HG02981 (cell line): Measurements from ENCODE around the gene MAGED1.
A peak's percentile ranks its signal among the peaks of the same experiment; 100 is the strongest.
"Not testable (repeated sequence)": the region's sequence is repeated elsewhere in the genome, so short reads cannot be mapped to it uniquely, and the experiment has no call there.

ENCODE experiments used
- ATAC-seq: cut with Tn5 transposase; IDR thresholded peaks from one replicate; pipeline ENCODE4 v1.9.1; 2021; ENCODE audit warnings: mild to moderate bottlenecking, moderate library complexity; ENCODE audit not compliant: unreplicated experiment

Gene MAGED1

DNA sequence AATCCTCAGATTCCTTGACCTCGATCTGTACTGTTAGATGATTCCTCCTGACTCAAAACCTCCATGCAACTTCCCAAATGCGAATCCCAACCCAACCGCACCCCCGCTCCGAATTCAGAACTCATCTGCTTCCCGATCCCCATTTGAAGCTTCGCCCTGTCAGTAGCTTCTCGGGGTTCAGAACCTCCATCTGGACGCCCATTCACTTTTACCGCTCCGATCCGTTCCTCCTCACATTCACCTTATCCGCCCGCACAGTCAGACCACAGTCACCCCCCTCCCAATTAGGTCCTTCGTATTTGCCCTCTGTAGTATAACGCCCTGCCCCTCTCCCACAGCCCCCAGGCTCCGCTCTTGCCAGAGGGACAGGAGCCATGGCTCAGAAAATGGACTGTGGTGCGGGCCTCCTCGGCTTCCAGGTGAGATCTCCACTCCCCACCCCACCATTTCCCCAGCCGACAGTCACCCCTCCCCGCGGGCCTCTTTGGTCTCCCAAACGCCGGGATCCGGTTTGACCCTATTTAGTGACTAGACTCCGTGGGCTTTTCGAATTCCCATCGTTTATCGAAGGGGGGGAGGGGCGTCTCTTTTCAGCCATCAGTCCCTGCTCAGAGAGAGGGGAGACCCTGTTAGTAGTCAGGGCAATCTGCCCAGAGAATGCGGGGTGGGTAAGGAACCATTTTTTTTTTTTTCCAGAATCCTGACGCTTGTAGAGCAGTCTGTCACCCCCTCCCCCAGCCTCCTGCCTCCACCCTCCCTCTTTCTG, 691 bp downstream of the MAGED1 start:
- ATAC-seq, result no peak

DNA sequence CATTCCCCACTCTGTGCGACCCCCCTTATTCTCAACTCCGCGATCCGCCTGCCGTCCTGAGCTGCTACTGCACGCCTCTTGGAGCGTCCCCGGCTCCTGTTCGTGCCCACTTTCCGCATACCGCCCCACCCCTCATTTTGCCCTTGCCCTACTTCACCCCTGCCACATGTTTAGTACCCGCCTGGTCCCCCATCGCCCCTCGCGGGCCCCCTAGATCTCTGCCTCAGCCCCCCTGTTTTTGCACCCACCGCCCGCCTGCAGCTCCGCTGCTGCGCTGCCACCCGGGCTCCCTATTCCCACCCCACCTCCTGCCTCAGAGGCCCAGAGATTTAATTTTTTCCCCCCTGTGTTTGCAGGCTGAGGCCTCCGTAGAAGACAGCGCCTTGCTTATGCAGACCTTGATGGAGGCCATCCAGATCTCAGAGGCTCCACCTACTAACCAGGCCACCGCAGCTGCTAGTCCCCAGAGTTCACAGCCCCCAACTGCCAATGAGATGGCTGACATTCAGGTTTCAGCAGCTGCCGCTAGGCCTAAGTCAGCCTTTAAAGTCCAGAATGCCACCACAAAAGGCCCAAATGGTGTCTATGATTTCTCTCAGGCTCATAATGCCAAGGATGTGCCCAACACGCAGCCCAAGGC, 1.4 kb downstream of the MAGED1 start:
- peak; percentile 56 for ATAC-seq

DNA sequence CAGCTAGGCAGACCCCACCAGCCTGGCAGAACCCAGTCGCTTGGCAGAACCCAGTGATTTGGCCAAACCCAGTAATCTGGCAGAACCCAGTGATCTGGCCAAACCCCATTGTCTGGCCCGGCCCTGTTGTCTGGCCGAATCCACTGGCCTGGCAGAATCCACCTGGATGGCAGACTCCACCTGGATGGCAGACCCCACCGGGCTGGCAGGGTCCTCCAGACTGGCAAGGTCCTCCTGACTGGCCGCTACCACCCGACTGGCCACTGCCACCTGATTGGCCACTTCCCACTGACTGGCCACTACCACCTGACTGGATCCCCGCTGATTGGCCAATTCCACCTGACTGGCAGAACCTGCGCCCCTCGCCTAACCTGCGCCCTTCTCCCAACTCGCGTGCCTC, 3.2 kb downstream of the MAGED1 start:
- no peak for ATAC-seq

DNA sequence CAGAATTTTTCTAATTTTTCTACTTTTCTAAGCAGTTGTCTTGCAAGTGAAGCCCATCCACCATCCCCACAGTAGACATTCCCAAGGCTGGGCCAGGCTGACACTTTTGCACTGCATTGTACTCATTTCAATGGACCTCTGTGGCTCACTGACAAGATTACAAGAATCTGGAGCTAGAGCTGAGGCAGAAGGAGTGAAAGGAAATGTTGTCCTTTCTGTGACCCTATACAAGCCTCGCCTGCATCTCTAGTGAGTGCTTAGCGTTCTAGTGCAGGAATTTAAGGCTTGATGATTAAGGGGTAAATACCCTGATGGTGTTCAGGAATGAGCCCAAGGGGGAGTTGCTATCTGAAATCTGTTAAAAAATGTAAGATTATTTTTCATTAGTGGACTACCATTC, 6.3 kb downstream of the MAGED1 start:
- ATAC-seq, result no peak

DNA sequence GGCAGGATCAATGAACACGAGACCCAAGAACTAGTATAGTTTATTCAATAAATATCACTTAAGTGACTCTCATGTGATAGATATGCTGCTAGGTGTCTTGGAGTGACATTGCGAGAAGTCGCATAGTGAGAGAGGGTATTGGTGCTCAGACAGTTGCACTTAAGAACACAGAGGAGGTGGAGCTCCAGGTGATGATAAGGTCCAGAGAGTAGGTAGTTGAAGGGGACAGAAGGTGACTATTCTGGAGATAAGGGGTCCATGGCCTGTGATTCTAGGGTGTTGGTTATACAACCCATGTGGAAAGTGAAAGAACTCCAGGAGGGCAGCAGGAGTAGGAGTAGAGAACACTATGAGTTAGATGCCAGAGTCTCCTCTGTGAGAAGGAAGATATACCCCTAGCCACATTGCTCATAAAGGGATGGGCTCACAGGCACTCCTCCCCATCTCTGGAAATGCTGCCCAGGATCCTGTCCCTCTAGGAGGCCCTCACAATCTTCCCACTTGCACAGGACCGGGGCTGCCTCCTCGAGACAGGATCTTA, 9.2 kb downstream of the MAGED1 start:
- no peak for ATAC-seq

DNA sequence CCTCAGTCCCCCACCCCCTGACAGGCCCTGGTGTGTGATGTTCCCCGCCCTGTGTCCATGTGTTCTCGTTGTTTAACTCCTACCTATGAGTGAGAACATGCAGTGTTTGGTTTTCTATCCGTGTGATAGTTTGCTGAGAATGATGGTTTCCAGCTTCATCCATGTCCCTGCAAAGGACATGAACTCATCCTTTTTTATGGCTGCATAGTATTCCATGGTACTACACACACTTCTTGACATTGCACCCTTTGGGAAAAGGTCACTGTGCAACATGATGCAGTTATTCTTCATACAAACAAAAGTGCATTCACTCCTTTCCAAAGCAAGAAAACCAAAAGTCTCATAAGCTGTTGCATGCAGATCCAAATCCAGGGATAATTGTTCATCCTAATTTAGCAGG, 11.7 kb downstream of the MAGED1 start:
- ATAC-seq, result not testable (repeated sequence)

DNA sequence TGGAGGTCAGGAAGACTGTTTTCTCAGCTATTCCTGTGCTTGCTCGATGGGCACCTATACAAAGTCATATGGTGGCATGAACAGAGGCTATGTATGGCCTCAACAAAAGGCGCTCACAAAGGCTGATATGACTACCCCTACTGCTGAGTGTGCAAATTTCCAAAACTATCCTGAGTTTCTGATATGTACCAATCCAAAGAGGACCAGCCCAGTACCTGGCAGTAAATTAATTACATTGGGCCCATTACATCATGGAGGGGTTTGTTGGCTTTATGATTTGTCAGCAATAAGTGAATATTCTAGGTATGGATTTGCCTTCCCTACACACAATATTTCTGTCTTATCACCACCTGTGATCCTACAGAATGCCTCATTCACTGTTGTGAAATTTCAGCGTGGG, 12.3 kb downstream of the MAGED1 start:
- no peak for ATAC-seq

DNA sequence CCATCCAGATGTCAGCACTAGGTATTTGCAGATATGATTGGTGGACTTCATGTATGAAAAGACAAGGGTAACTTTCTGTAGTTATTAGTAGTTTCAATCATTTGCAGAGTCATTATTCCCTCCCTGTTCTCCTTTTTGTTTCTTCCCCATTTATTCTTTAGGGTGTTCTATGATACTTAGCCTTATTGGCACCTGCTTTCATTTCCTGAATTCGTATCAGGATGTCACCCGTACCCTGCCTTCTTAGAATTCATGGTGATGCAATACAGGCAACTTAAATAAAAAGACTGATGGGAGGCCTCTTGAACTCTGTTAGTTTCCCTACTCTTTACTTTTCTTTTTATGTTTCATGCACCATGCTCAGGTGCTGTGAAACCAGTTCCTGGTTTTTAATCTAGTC, 24.2 kb downstream of the MAGED1 start:
- ATAC-seq, result no peak

DNA sequence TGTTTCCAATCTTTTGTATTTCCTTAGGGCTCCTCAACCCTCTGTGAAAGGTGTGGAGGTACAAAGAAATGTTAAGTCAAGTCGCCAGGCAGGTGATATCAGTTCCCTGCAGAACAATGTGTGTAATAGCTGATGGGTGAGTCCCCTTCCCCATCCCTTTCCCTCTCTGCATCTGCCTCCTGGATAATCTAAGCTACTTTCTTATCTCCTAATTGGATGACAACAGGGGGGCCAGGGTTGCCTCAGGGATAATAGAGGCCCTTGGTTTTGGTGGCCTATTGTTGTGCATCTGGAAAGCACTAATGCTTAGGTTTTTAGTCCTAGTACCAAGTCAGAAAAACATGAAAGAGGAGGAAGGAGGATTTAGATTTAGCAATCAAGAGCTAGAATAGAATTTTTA, 29.1 kb downstream of the MAGED1 start:
- no peak for ATAC-seq

DNA sequence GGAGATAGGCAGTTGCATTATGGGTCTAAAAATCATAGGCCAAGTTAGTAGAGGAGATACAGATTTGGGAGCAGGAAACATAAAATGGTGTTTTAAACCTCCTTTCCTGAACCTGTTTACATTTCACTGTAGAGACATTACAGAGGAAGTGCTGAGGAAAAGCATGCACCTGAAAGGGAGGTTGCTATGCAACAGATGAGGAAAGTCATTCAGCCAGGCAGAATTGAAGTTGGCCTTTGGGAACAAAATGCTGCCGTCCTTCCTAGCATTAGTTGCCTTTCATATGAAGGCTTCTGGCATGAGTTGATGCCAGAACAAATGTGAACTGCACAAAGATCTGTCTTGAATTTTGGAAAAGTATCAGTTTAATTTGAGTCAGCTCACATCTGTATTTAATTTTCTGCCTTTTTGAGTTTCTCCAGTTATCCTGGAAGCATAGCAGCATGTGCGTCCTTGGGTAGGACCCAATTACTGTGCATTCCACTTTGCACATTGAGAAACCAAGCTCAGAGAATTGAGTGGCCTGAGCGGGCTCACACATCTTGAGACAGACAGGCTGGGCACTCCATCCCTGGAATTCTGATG, 38.2 kb downstream of the MAGED1 start:
- no peak for ATAC-seq
